Activated CD4-positive, alpha-beta memory T cell treated with anti-CD3 and anti-CD28 coated beads for 36 hours (primary cell): Measurements from ENCODE around the gene UBE2D4. TPM values are rescaled to one million over a fixed set of nuclear protein-coding genes. Genes with fewer than 3 reads are reported as not detected.

Experiments used
- CTCF ChIA-PET: fragments of 350-600 bp; sonication (Branson Sonifier 250); formaldehyde crosslinking; loops from one replicate; lab custom pipeline; 2021; ENCODE audit warnings: antibody characterized with exemption, inconsistent platforms; lab: Charles Lee
- POLR2A ChIA-PET: fragments of 350-600 bp; sonication (Branson Sonifier 250); formaldehyde crosslinking; loops from one replicate; lab custom pipeline; 2021; ENCODE audit warnings: antibody characterized with exemption; lab: Charles Lee
- DNase-seq: peaks from one replicate; pipeline ENCODE4 v3.0.0-alpha.2; 2020
- H3K27ac Mint-ChIP-seq: one replicate; pipeline ENCODE4 v1.8.0; 2021; ENCODE audit warnings: mixed read lengths
- H3K27me3 Mint-ChIP-seq: one replicate; pipeline ENCODE4 v1.8.0; 2021; ENCODE audit warnings: mixed read lengths
- H3K36me3 Mint-ChIP-seq: one replicate; pipeline ENCODE4 v1.8.0; 2021; ENCODE audit warnings: mixed read lengths
- H3K4me1 Mint-ChIP-seq: one replicate; pipeline ENCODE4 v1.8.0; 2021; ENCODE audit warnings: low read depth, mixed read lengths
- H3K4me3 Mint-ChIP-seq: one replicate; pipeline ENCODE4 v1.8.0; 2021; ENCODE audit warnings: mild to moderate bottlenecking, mixed read lengths
- H3K9me3 Mint-ChIP-seq: one replicate; pipeline ENCODE4 v1.8.0; 2021; ENCODE audit warnings: mixed read lengths
- intact Hi-C: fragments of 100-400 bp; cut with micrococcal nuclease; formaldehyde crosslinking; loops from one replicate; pipeline ENCODE4 v1.15.1; 2023
- total RNA-seq, 2 experiments: library from RNA; stranded (reverse); gene quantifications; one replicate each; pipeline ENCODE4 v1.2.3, GENCODE V29; 2021

Gene UBE2D4
- 10 to 100 TPM; 11.3 to 11.8 TPM for total RNA-seq

GRCh38 chr7:43925984-43926797 lies at the start of gene UBE2D4:
Gene UBE2D4, plus strand, starts transcription at chr7:43926436. Its CDS starts 97 bp downstream, at chr7:43926533.
- Mint-ChIP-seq H3K27me3 (no peaks in the 10 kb centered on the region), H3K4me1 (peaks cover 26% of the 10 kb centered on the region), H3K4me3 (peak within 1 kb of the TSS; percentile 88), H3K36me3 (peaks cover 6% of the 10 kb centered on the region), H3K9me3 (no peaks in the 10 kb centered on the region), H3K27ac (peak within 1 kb of the TSS; percentile 86)
- DNase-seq: peak; percentile 93
- CTCF ChIA-PET: interaction anchor here (2.0 kb wide), 1 partner anchor 22 kb away, joined by 6 read pairs; no protein-coding TSS in a partner anchor
- intact Hi-C loops: loop anchor here (1.0 to 10.0 kb wide), 4 partner anchors 20 to 156 kb away; partner anchors contain the start of genes DBNL, MRPS24, POLM and URGCP
- POLR2A ChIA-PET: interaction anchor here (1.0 to 1.4 kb wide), 2 partner anchors 18 to 344 kb away, joined by 3 read pairs; no protein-coding TSS in a partner anchor

GRCh38 chr7:43876976-43877745 lies 49.1 kb upstream of the UBE2D4 start:
- H3K9me3 Mint-ChIP-seq: no peaks in the 10 kb centered on the region
- ChIA-PET POLR2A (no interaction called here), CTCF (interaction anchor here (1.2 kb wide), 1 partner anchor 8 kb away, joined by 3 read pairs; no protein-coding TSS in a partner anchor)
- intact Hi-C loops: no loop called here
- H3K27me3 Mint-ChIP-seq: no peaks in the 10 kb centered on the region
- no peak overlapping the region for H3K4me3 Mint-ChIP-seq
- H3K36me3 Mint-ChIP-seq: peaks cover 45% of the 10 kb centered on the region
- no peak for DNase-seq
- H3K4me1 Mint-ChIP-seq: peaks cover 9% of the 10 kb centered on the region
- H3K27ac Mint-ChIP-seq: no peak overlapping the region

GRCh38 chr7:43877968-43878864 lies 48.0 kb upstream of the UBE2D4 start:
- Mint-ChIP-seq H3K27ac (no peak overlapping the region), H3K4me1 (no peaks in the 10 kb centered on the region), H3K4me3 (no peak overlapping the region), H3K9me3 (no peaks in the 10 kb centered on the region), H3K27me3 (no peaks in the 10 kb centered on the region), H3K36me3 (peaks cover 45% of the 10 kb centered on the region)
- no peak for DNase-seq
- ChIA-PET POLR2A (no interaction called here), CTCF (no interaction called here)
- intact Hi-C loops: no loop called here

GRCh38 chr7:43878867-43879266 lies 47.4 kb upstream of the UBE2D4 start:
- Mint-ChIP-seq H3K27ac (peak overlapping the region; percentile 43), H3K36me3 (peaks cover 47% of the 10 kb centered on the region), H3K4me1 (no peaks in the 10 kb centered on the region), H3K9me3 (no peaks in the 10 kb centered on the region), H3K4me3 (no peak overlapping the region), H3K27me3 (no peaks in the 10 kb centered on the region)
- CTCF ChIA-PET: no interaction called here
- DNase-seq: no peak
- POLR2A ChIA-PET: no interaction called here
- intact Hi-C loops: no loop called here

- Mint-ChIP-seq H3K9me3 (no peaks in the 10 kb centered on the region), H3K27me3 (no peaks in the 10 kb centered on the region), H3K27ac (peak overlapping the region; percentile 43), H3K36me3 (peaks cover 47% of the 10 kb centered on the region), H3K4me1 (no peaks in the 10 kb centered on the region), H3K4me3 (no peak overlapping the region)
- intact Hi-C loops: no loop called here
- POLR2A ChIA-PET: no interaction called here
- DNase-seq: no peak
- CTCF ChIA-PET: interaction anchor here (0.8 kb wide), 1 partner anchor 41 kb away, joined by 3 read pairs; no protein-coding TSS in a partner anchor
Measured at GRCh38 chr7:43879477-43879876, 46.8 kb upstream of the UBE2D4 start.

- CTCF ChIA-PET: no interaction called here
- intact Hi-C loops: no loop called here
- Mint-ChIP-seq H3K4me1 (no peaks in the 10 kb centered on the region), H3K9me3 (no peaks in the 10 kb centered on the region), H3K36me3 (peaks cover 44% of the 10 kb centered on the region), H3K27ac (no peak overlapping the region), H3K27me3 (no peaks in the 10 kb centered on the region), H3K4me3 (no peak overlapping the region)
- DNase-seq: no peak
- POLR2A ChIA-PET: no interaction called here
Measured at GRCh38 chr7:43880596-43880995, 45.6 kb upstream of the UBE2D4 start.

GRCh38 chr7:43884209-43884608 lies 42.0 kb upstream of the UBE2D4 start:
- Mint-ChIP-seq H3K36me3 (peaks cover 15% of the 10 kb centered on the region), H3K4me3 (no peak overlapping the region), H3K4me1 (peaks cover 8% of the 10 kb centered on the region), H3K27me3 (no peaks in the 10 kb centered on the region), H3K27ac (no peak overlapping the region), H3K9me3 (no peaks in the 10 kb centered on the region)
- intact Hi-C loops: no loop called here
- ChIA-PET CTCF (interaction anchor here (0.7 to 1.2 kb wide), 2 partner anchors 8 to 200 kb away, joined by 3 read pairs; no protein-coding TSS in a partner anchor), POLR2A (interaction anchor here (0.6 to 1.1 kb wide), 3 partner anchors 9 to 207 kb away, joined by 3 to 4 read pairs (median 3); no protein-coding TSS in a partner anchor)
- DNase-seq: no peak

- ChIA-PET POLR2A (interaction anchor here (0.6 to 1.1 kb wide), 3 partner anchors 9 to 207 kb away, joined by 3 to 4 read pairs (median 3); no protein-coding TSS in a partner anchor), CTCF (interaction anchor here (0.7 to 1.2 kb wide), 2 partner anchors 8 to 201 kb away, joined by 3 read pairs; no protein-coding TSS in a partner anchor)
- intact Hi-C loops: no loop called here
- Mint-ChIP-seq H3K4me1 (peaks cover 12% of the 10 kb centered on the region), H3K27me3 (no peaks in the 10 kb centered on the region), H3K9me3 (no peaks in the 10 kb centered on the region), H3K4me3 (no peak overlapping the region), H3K36me3 (peaks cover 13% of the 10 kb centered on the region), H3K27ac (no peak overlapping the region)
- no peak for DNase-seq
Measured at GRCh38 chr7:43884617-43885016, 41.6 kb upstream of the UBE2D4 start.

- H3K27ac Mint-ChIP-seq: no peak overlapping the region
- H3K4me1 Mint-ChIP-seq: peaks cover 44% of the 10 kb centered on the region
- H3K9me3 Mint-ChIP-seq: no peaks in the 10 kb centered on the region
- intact Hi-C loops: no loop called here
- H3K4me3 Mint-ChIP-seq: no peak overlapping the region
- H3K36me3 Mint-ChIP-seq: peaks cover 4% of the 10 kb centered on the region
- H3K27me3 Mint-ChIP-seq: no peaks in the 10 kb centered on the region
- CTCF ChIA-PET: no interaction called here
- POLR2A ChIA-PET: no interaction called here
- DNase-seq: peak; percentile 21
Measured at GRCh38 chr7:43888993-43889945, 37.0 kb upstream of the UBE2D4 start.

GRCh38 chr7:43890468-43890867 lies 35.8 kb upstream of the UBE2D4 start:
- Mint-ChIP-seq H3K27me3 (no peaks in the 10 kb centered on the region), H3K36me3 (peaks cover 3% of the 10 kb centered on the region), H3K9me3 (no peaks in the 10 kb centered on the region), H3K4me3 (no peak overlapping the region), H3K27ac (no peak overlapping the region), H3K4me1 (peaks cover 44% of the 10 kb centered on the region)
- DNase-seq: no peak
- intact Hi-C loops: no loop called here
- ChIA-PET POLR2A (no interaction called here), CTCF (no interaction called here)
